CD4-positive, alpha-beta memory T cell (primary cell): ENCODE results near the gene ANO10. TPM values are rescaled to one million over a fixed set of nuclear protein-coding genes. Genes with fewer than 3 reads are reported as not detected.

Experiments
- CTCF ChIA-PET: fragments of 350-600 bp; sonication (Branson Sonifier 250); formaldehyde crosslinking; loops from one replicate; lab custom pipeline; 2021; ENCODE audit warnings: inconsistent platforms; ENCODE audit not compliant: partially characterized antibody; lab: Charles Lee
- POLR2A ChIA-PET: fragments of 350-600 bp; sonication (Branson Sonifier 250); formaldehyde crosslinking; loops from one replicate; lab custom pipeline; 2021; ENCODE audit not compliant: partially characterized antibody; lab: Charles Lee
- DNase-seq, 5 donors: peaks; one replicate each; pipeline versions ENCODE4 v3.0.0 to v3.0.0-alpha.2; 2020 to 2022; ENCODE audit warnings: mixed read lengths in 1 of 5
- H3K27ac ChIP-seq: one replicate; pipeline ENCODE4 v1.7.0; 2013; ENCODE audit warnings: low read depth, low read length
- H3K27me3 ChIP-seq: 2 replicates; pipeline ENCODE4 v1.7.0; 2013; ENCODE audit warnings: mild to moderate bottlenecking, low read length, moderate library complexity; ENCODE audit not compliant: insufficient read depth
- H3K36me3 ChIP-seq: 2 replicates; pipeline ENCODE4 v1.7.0; 2013; ENCODE audit warnings: mild to moderate bottlenecking, low read length, moderate library complexity; ENCODE audit not compliant: insufficient read depth
- H3K4me1 ChIP-seq: 2 replicates; pipeline ENCODE4 v1.7.0; 2013; ENCODE audit warnings: mild to moderate bottlenecking, low read length, moderate library complexity; ENCODE audit not compliant: insufficient read depth
- H3K4me3 ChIP-seq, 2 donors: one replicate each; pipeline ENCODE4 v1.7.0; 2013; ENCODE audit warnings: low read length in 2 of 2, mild to moderate bottlenecking in 1 of 2
- H3K9me3 ChIP-seq, 2 donors: one replicate each; pipeline ENCODE4 v1.7.0; 2013; ENCODE audit warnings: low read length in 2 of 2, control low read depth in 1 of 2; ENCODE audit not compliant: control insufficient read depth in 1 of 2
- H3K27ac Mint-ChIP-seq, 7 donors: one replicate each; pipeline ENCODE4 v1.8.0; 2020 to 2021; ENCODE audit warnings: mixed read lengths in 7 of 7, mild to moderate bottlenecking in 6 of 7, inconsistent platforms in 3 of 7, moderate library complexity in 3 of 7
- H3K27me3 Mint-ChIP-seq, 2 donors: one replicate each; pipeline ENCODE4 v1.8.0; 2020 to 2021; ENCODE audit warnings: mixed read lengths in 2 of 2
- H3K36me3 Mint-ChIP-seq, 2 donors: one replicate each; pipeline ENCODE4 v1.8.0; 2020 to 2021; ENCODE audit warnings: mixed read lengths in 2 of 2, inconsistent platforms in 1 of 2, mild to moderate bottlenecking in 1 of 2
- H3K4me1 Mint-ChIP-seq, 4 donors: one replicate each; pipeline ENCODE4 v1.8.0; 2020 to 2021; ENCODE audit warnings: mixed read lengths in 4 of 4, mild to moderate bottlenecking in 1 of 4
- H3K4me3 Mint-ChIP-seq, 8 donors: one replicate each; pipeline ENCODE4 v1.8.0; 2020 to 2021; ENCODE audit warnings: mixed read lengths in 8 of 8, mild to moderate bottlenecking in 7 of 8, moderate library complexity in 6 of 8, inconsistent platforms in 3 of 8
- H3K9me3 Mint-ChIP-seq, 8 donors: one replicate each; pipeline ENCODE4 v1.8.0; 2020 to 2021; ENCODE audit warnings: mixed read lengths in 8 of 8, mild to moderate bottlenecking in 5 of 8, inconsistent platforms in 3 of 8, moderate library complexity in 1 of 8
- intact Hi-C: fragments of 100-400 bp; cut with micrococcal nuclease; formaldehyde crosslinking; loops from one replicate; pipeline ENCODE4 v1.15.1; 2023
- polyA plus RNA-seq, 2 donors: library from polyadenylated mRNA; unstranded; fragments of 300-500 nt; fragmentation: Illumina TruSeq; gene quantifications; one replicate each; pipeline ENCODE4 v1.2.3, GENCODE V29; 2021
- total RNA-seq, 2 experiments: library from RNA; stranded (reverse); gene quantifications; one replicate each; pipeline ENCODE4 v1.2.3, GENCODE V29; 2021

Gene ANO10
- total and polyA plus RNA-seq, 4 experiments from 2014 or later = 8.6 to 9.9 (median 9.6) TPM

- Mint-ChIP-seq H3K27ac (peak overlapping the region in 3 of 7 donors; percentile 37 to 77 (median 75)), H3K4me1 (peaks cover 0 to 11% (median 5%) of the 10 kb centered on the region in 4 donors), H3K9me3 (no peaks in the 10 kb centered on the region), H3K4me3 (no peak overlapping the region), H3K36me3 (no peaks in the 10 kb centered on the region), H3K27me3 (no peaks in the 10 kb centered on the region)
- H3K9me3 ChIP-seq = no peaks in the 10 kb centered on the region
- intact Hi-C loops = no loop called here
- no peaks in the 10 kb centered on the region for H3K4me1 ChIP-seq
- no peaks in the 10 kb centered on the region for H3K27me3 ChIP-seq
- ChIA-PET CTCF (interaction anchor here (1.4 to 2.2 kb wide), 2 partner anchors 9 to 12 kb away, joined by 3 to 5 read pairs; no protein-coding TSS in a partner anchor), POLR2A (interaction anchor here (1.4 to 2.2 kb wide), 2 partner anchors 19 to 166 kb away, joined by 3 to 8 read pairs; no protein-coding TSS in a partner anchor)
- no peaks in the 10 kb centered on the region for H3K36me3 ChIP-seq
- no peak for DNase-seq
- no peak overlapping the region for H3K27ac ChIP-seq
- H3K4me3 ChIP-seq = no peak overlapping the region
Measured at GRCh38 chr3:43365601-43366305, 256.1 kb downstream of the ANO10 start.

GRCh38 chr3:43364926-43365325 lies 256.9 kb downstream of the ANO10 start:
- Histone ChIP-seq H3K27ac (no peak overlapping the region), H3K27me3 (no peaks in the 10 kb centered on the region), H3K4me1 (no peaks in the 10 kb centered on the region), H3K9me3 (no peaks in the 10 kb centered on the region), H3K36me3 (no peaks in the 10 kb centered on the region), H3K4me3 (no peak overlapping the region)
- no peaks in the 10 kb centered on the region for H3K27me3 Mint-ChIP-seq
- intact Hi-C loops = no loop called here
- H3K27ac Mint-ChIP-seq = peak overlapping the region in 1 of 7 donors; percentile 70
- peaks cover 0 to 10% (median 6%) of the 10 kb centered on the region in 4 donors for H3K4me1 Mint-ChIP-seq
- no peaks in the 10 kb centered on the region for H3K9me3 Mint-ChIP-seq
- DNase-seq = no peak
- POLR2A ChIA-PET = no interaction called here
- H3K4me3 Mint-ChIP-seq = no peak overlapping the region
- H3K36me3 Mint-ChIP-seq = no peaks in the 10 kb centered on the region
- CTCF ChIA-PET = interaction anchor here (1.4 to 2.2 kb wide), 2 partner anchors 8 to 13 kb away, joined by 3 to 5 read pairs; no protein-coding TSS in a partner anchor

GRCh38 chr3:43364494-43364893 lies 257.3 kb downstream of the ANO10 start:
- no peaks in the 10 kb centered on the region for H3K9me3 Mint-ChIP-seq
- no peak overlapping the region for H3K4me3 Mint-ChIP-seq
- peak overlapping the region in 1 of 7 donors; percentile 70 for H3K27ac Mint-ChIP-seq
- Histone ChIP-seq H3K36me3 (no peaks in the 10 kb centered on the region), H3K4me1 (no peaks in the 10 kb centered on the region), H3K4me3 (no peak overlapping the region), H3K27ac (no peak overlapping the region), H3K27me3 (no peaks in the 10 kb centered on the region), H3K9me3 (no peaks in the 10 kb centered on the region)
- H3K27me3 Mint-ChIP-seq = no peaks in the 10 kb centered on the region
- H3K36me3 Mint-ChIP-seq = no peaks in the 10 kb centered on the region
- peaks cover 0 to 10% (median 7%) of the 10 kb centered on the region in 4 donors for H3K4me1 Mint-ChIP-seq
- intact Hi-C loops = no loop called here
- CTCF ChIA-PET = interaction anchor here (2.2 kb wide), 1 partner anchor 13 kb away, joined by 5 read pairs; no protein-coding TSS in a partner anchor
- POLR2A ChIA-PET = no interaction called here
- DNase-seq = no peak

GRCh38 chr3:43363621-43364266 lies 258.1 kb downstream of the ANO10 start:
- DNase-seq = no peak
- no peaks in the 10 kb centered on the region for H3K9me3 ChIP-seq
- H3K36me3 ChIP-seq = no peaks in the 10 kb centered on the region
- ChIA-PET CTCF (no interaction called here), POLR2A (no interaction called here)
- H3K4me3 ChIP-seq = no peak overlapping the region
- Mint-ChIP-seq H3K27me3 (no peaks in the 10 kb centered on the region), H3K4me3 (no peak overlapping the region), H3K4me1 (peaks cover 0 to 10% (median 7%) of the 10 kb centered on the region in 4 donors), H3K9me3 (no peaks in the 10 kb centered on the region), H3K27ac (peak overlapping the region in 5 of 7 donors; percentile 13 to 80 (median 66)), H3K36me3 (no peaks in the 10 kb centered on the region)
- no peak overlapping the region for H3K27ac ChIP-seq
- intact Hi-C loops = no loop called here
- H3K4me1 ChIP-seq = no peaks in the 10 kb centered on the region
- no peaks in the 10 kb centered on the region for H3K27me3 ChIP-seq

- no peaks in the 10 kb centered on the region for H3K9me3 ChIP-seq
- H3K27ac Mint-ChIP-seq = peak overlapping the region in 4 of 7 donors; percentile 18 to 66 (median 42)
- H3K9me3 Mint-ChIP-seq = peaks cover 0 to 6% (median 2%) of the 10 kb centered on the region in 8 donors
- H3K36me3 Mint-ChIP-seq = no peaks in the 10 kb centered on the region
- H3K27me3 Mint-ChIP-seq = no peaks in the 10 kb centered on the region
- H3K36me3 ChIP-seq = no peaks in the 10 kb centered on the region
- H3K4me3 ChIP-seq = no peak overlapping the region
- no peak overlapping the region for H3K27ac ChIP-seq
- H3K27me3 ChIP-seq = no peaks in the 10 kb centered on the region
- H3K4me3 Mint-ChIP-seq = no peak overlapping the region
- H3K4me1 ChIP-seq = no peaks in the 10 kb centered on the region
- DNase-seq = no peak
- CTCF ChIA-PET = no interaction called here
- intact Hi-C loops = no loop called here
- peaks cover 0 to 9% (median 7%) of the 10 kb centered on the region in 4 donors for H3K4me1 Mint-ChIP-seq
- POLR2A ChIA-PET = interaction anchor here (1.0 kb wide), 1 partner anchor 12 kb away, joined by 4 read pairs; no protein-coding TSS in a partner anchor
Measured at GRCh38 chr3:43362961-43363360, 258.9 kb downstream of the ANO10 start.

GRCh38 chr3:43362183-43362582 lies 259.6 kb downstream of the ANO10 start:
- H3K27ac Mint-ChIP-seq = peak overlapping the region in 3 of 7 donors; percentile 9 to 66 (median 41)
- Histone ChIP-seq H3K36me3 (no peaks in the 10 kb centered on the region), H3K9me3 (no peaks in the 10 kb centered on the region), H3K4me1 (no peaks in the 10 kb centered on the region), H3K27me3 (no peaks in the 10 kb centered on the region), H3K4me3 (no peak overlapping the region), H3K27ac (no peak overlapping the region)
- H3K27me3 Mint-ChIP-seq = no peaks in the 10 kb centered on the region
- intact Hi-C loops = no loop called here
- DNase-seq = no peak
- H3K9me3 Mint-ChIP-seq = peaks cover 0 to 12% (median 8%) of the 10 kb centered on the region in 8 donors
- peaks cover 0 to 12% (median 6%) of the 10 kb centered on the region in 4 donors for H3K4me1 Mint-ChIP-seq
- CTCF ChIA-PET = no interaction called here
- H3K4me3 Mint-ChIP-seq = no peak overlapping the region
- H3K36me3 Mint-ChIP-seq = peaks cover 2 to 5% of the 10 kb centered on the region in 2 donors
- POLR2A ChIA-PET = interaction anchor here (0.6 to 1.0 kb wide), 2 partner anchors 11 to 28 kb away, joined by 3 to 4 read pairs; no protein-coding TSS in a partner anchor

GRCh38 chr3:43361077-43361476 lies 260.7 kb downstream of the ANO10 start:
- peaks cover 0 to 21% (median 18%) of the 10 kb centered on the region in 8 donors for H3K9me3 Mint-ChIP-seq
- ChIA-PET CTCF (interaction anchor here (1.4 kb wide), 1 partner anchor 12 kb away, joined by 3 read pairs; no protein-coding TSS in a partner anchor), POLR2A (no interaction called here)
- peak overlapping the region in 2 of 7 donors; percentile 11 to 62 for H3K27ac Mint-ChIP-seq
- peaks cover 4 to 5% of the 10 kb centered on the region in 2 donors for H3K36me3 Mint-ChIP-seq
- Histone ChIP-seq H3K27me3 (no peaks in the 10 kb centered on the region), H3K4me1 (no peaks in the 10 kb centered on the region), H3K9me3 (no peaks in the 10 kb centered on the region), H3K36me3 (no peaks in the 10 kb centered on the region), H3K4me3 (no peak overlapping the region), H3K27ac (no peak overlapping the region)
- intact Hi-C loops = no loop called here
- H3K4me1 Mint-ChIP-seq = peaks cover 0 to 9% (median 4%) of the 10 kb centered on the region in 4 donors
- no peaks in the 10 kb centered on the region for H3K27me3 Mint-ChIP-seq
- no peak for DNase-seq
- H3K4me3 Mint-ChIP-seq = no peak overlapping the region
